ENCODE results near the gene ARAP1.

- TF ChIP-seq POLR2A (IDR thresholded peaks at IDR 0.05): no peak
- no peak for TF ChIP-seq CTCF (IDR thresholded peaks at IDR 0.05)
These were observed 16.6 kb downstream of the ARAP1 start for GRCh38 chr11:72735495-72736027.
